ENCODE data around the gene PCK2. TPM values are rescaled to one million over a fixed set of nuclear protein-coding genes. Genes with fewer than 3 reads are reported as not detected.

PCK2 gene
- total and polyA plus RNA-seq, 2 of the 8 experiments (the other 6 are each of a cell fraction or from before 2014, with no cell fraction given), result 81.9 to 115 TPM

DNA sequence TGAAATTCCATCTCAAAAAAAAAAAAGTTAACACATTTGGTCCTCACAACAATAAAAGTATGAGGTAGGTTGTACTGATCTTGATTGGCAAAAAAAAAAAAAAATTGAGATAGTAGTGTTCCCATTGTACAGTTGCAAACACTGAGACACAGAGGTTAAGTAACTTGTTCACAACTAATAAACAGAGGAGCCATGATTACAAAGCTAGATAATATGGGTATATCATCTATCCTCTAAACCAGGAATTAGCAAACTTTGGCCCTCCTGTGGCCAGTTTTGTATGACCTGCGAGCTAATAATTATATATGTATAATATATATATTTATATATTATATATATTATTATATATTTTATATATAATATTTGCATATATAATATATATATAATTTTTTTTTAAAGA is 39.6 kb downstream of the PCK2 start:
- Histone ChIP-seq H3K4ac (replicated peaks; ENCODE audit: insufficient read length, low read depth, low read length) (no peak overlapping the region), H3K9ac (replicated peaks in 1 of 4; ENCODE audit: extremely low read depth in 1 of 4, low read depth in 3 of 4, low read length in 3 of 4) (no peak overlapping the region), H3K4me1 (replicated peaks in 1 of 4; ENCODE audit: control insufficient read depth in 3 of 4, insufficient read depth in 4 of 4, low read length in 3 of 4) (peaks cover 0 to 10% (median 5%) of the 10 kb centered on the region in 4 experiments; a peak in 4 of 7 replicates), H2BK20ac (ENCODE audit: low read length) (no peak overlapping the region), H4K8ac (ENCODE audit: extremely low read depth, insufficient read depth, low read length) (no peak overlapping the region), H2AK5ac (ENCODE audit: low read depth, low read length) (no peak overlapping the region), H3K23me2 (ENCODE audit: low read depth, low read length) (peaks cover 5% of the 10 kb centered on the region; the same call in 1 of the 2 replicates), H3K79me2 (ENCODE audit: control insufficient read depth in 1 of 2, insufficient read depth in 2 of 2, low read length in 2 of 2) (no peaks in the 10 kb centered on the region), H3K9me3 (ENCODE audit: insufficient read depth in 2 of 2, low read depth in 1 of 2, low read length in 1 of 2) (no peaks in the 10 kb centered on the region), H3K18ac (ENCODE audit: extremely low read depth, low read length) (no peak overlapping the region), H3K23ac (ENCODE audit: insufficient read length) (no peak overlapping the region), H4K5ac (ENCODE audit: insufficient read length, low read depth, low read length) (no peak overlapping the region), H3K79me1 (ENCODE audit: low read depth, low read length) (no peaks in the 10 kb centered on the region), H2BK120ac (replicated peaks; ENCODE audit: low read depth, low read length) (no peak overlapping the region), H3K4me3 (ENCODE audit: extremely low read depth in 1 of 4, insufficient read depth in 2 of 4, low read depth in 3 of 4, low read length in 4 of 4) (no peak overlapping the region), H3K14ac (ENCODE audit: insufficient read length) (no peak overlapping the region), H3K27ac (ENCODE audit: low read depth, low read length) (no peak overlapping the region), H2AFZ (ENCODE audit: low read length) (no peak overlapping the region), H3K36me3 (ENCODE audit: control insufficient read depth in 2 of 4, insufficient read depth in 4 of 4, low read length in 3 of 4) (peaks cover 2 to 16% (median 9%) of the 10 kb centered on the region in 4 experiments; a peak in 6 of 8 replicates), H3K56ac (replicated peaks; ENCODE audit: insufficient read length, low read depth, low read length) (no peak overlapping the region), H4K20me1 (replicated peaks in 1 of 2; ENCODE audit: control insufficient read depth in 1 of 2, insufficient read depth in 2 of 2, low read length in 2 of 2) (no peaks in the 10 kb centered on the region), H3K27me3 (replicated peaks in 1 of 4; ENCODE audit: control insufficient read depth in 3 of 4, extremely low read depth in 1 of 4, insufficient read depth in 3 of 4, low read length in 3 of 4) (no peaks in the 10 kb centered on the region), H2BK15ac (ENCODE audit: low read length) (no peak overlapping the region), H2BK5ac (ENCODE audit: low read depth, low read length) (no peak overlapping the region), H4K91ac (replicated peaks; ENCODE audit: insufficient read length, low read length) (no peak overlapping the region), H2BK12ac (ENCODE audit: low read depth, low read length) (no peak overlapping the region), H3K4me2 (ENCODE audit: insufficient read depth in 1 of 2, low read depth in 2 of 2, low read length in 2 of 2) (no peak overlapping the region)
- FAIRE-seq (no peak), DNase-seq (ENCODE audit: low read depth in 1 of 2, low spot score in 2 of 2) (no peak)
- no peak for TF ChIP-seq CHD2 (IDR thresholded peaks at IDR 0.05; ENCODE audit: low read length)
- no peak for TF ChIP-seq TAF7 (optimal IDR thresholded peaks at IDR 0.05; ENCODE audit: borderline replicate concordance, low read depth, low read length)
- TF ChIP-seq RFX5 (IDR thresholded peaks at IDR 0.05; ENCODE audit: borderline replicate concordance, low read depth, low read length), result no peak
- TF ChIP-seq BCL11A (IDR thresholded peaks at IDR 0.05; ENCODE audit: low read depth in 2 of 2, low read length in 2 of 2), result no peak
- no peak for TF ChIP-seq SRF (IDR thresholded peaks at IDR 0.05; ENCODE audit: low read depth, low read length)
- TF ChIP-seq POU5F1 (IDR thresholded peaks at IDR 0.05; ENCODE audit: low read depth, low read length), result no peak
- no peak for TF ChIP-seq CEBPB (IDR thresholded peaks at IDR 0.05; ENCODE audit: low read depth, low read length)
- no peak for TF ChIP-seq SAP30 (IDR thresholded peaks at IDR 0.05; ENCODE audit: insufficient read depth, insufficient replicate concordance, low read length)
- no peak for TF ChIP-seq BRCA1 (IDR thresholded peaks at IDR 0.05; ENCODE audit: low read depth, low read length)
- no peak for TF ChIP-seq ASH2L (IDR thresholded peaks at IDR 0.05; ENCODE audit: low read length)
- TF ChIP-seq TBP (IDR thresholded peaks at IDR 0.05; ENCODE audit: low read depth, low read length), result no peak
- no peak for TF ChIP-seq GTF2F1 (IDR thresholded peaks at IDR 0.05; ENCODE audit: borderline replicate concordance, low read depth, low read length)
- no peak for TF ChIP-seq SP1 (IDR thresholded peaks at IDR 0.05; ENCODE audit: low read depth, low read length)
- no peak for TF ChIP-seq POLR2AphosphoS5 (IDR thresholded peaks at IDR 0.05; ENCODE audit: low read depth, low read length)
- ChIA-PET POLR2A (ENCODE audit: partially characterized antibody) (interaction anchor here (0.8 to 11.1 kb wide), 7 partner anchors 12 to 76 kb away, joined by 3 to 100 read pairs (median 4); partner anchors contain the start of genes DCAF11, NRL and RNF31), CTCF (ENCODE audit: partially characterized antibody) (interaction anchor here (0.7 kb wide), 2 partner anchors 25 to 999 kb away, joined by 4 read pairs; no protein-coding TSS in a partner anchor)
- WGBS, 2 experiments (ENCODE audit: extremely low coverage in 1 of 2, insufficient coverage in 1 of 2, insufficient read length in 1 of 2, insufficient replicate concordance in 2 of 2, low coverage in 1 of 2, low lambda C conversion rate in 2 of 2, missing lambda C conversion rate in 1 of 2), result 100% methylated on average over 1 of the region's 1 CpG; no CpG with 5 or more reads in 1 of the 2 experiments

Data from H1 (cell line).